GM19463 (cell line): ENCODE results near the gene PTPN6.

Source experiments
- ATAC-seq: cut with Tn5 transposase; IDR thresholded peaks from one replicate; pipeline ENCODE4 v1.9.1; 2021; ENCODE audit warnings: mild to moderate bottlenecking, moderate library complexity; ENCODE audit not compliant: unreplicated experiment

The PTPN6 gene

DNA sequence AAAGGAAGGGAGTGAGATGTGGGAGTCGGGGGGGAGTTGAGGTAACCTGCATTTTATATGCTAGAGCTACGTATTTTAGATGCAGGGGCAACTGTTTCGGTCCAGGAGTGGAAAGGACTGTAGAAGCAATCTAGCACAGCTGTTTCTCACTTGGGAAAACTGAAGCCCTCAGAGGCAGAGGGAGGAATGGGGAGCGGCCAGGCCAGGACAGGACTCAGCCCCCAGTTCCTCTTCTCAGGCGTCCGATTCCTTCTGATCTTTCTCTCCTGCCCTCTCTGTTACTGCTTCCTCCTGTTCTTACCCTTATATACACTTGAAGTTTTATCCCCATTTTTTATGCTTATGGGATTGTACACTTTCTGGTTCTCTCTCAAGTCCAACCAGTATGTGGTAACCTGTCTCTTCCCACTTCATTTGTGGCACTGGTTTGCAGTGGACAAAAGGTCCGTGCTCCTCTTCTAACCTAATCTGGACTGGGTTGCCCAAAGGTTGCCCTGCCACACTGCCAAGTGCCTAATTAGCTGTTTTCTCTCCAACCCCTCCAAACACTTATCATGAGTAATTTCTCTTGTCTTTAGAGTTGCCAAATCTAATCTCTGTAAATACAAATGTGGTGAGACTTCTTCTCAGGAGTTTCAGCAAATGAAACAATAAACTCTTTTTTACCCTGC, 50.9 kb downstream of the PTPN6 start:
- no peak for ATAC-seq

DNA sequence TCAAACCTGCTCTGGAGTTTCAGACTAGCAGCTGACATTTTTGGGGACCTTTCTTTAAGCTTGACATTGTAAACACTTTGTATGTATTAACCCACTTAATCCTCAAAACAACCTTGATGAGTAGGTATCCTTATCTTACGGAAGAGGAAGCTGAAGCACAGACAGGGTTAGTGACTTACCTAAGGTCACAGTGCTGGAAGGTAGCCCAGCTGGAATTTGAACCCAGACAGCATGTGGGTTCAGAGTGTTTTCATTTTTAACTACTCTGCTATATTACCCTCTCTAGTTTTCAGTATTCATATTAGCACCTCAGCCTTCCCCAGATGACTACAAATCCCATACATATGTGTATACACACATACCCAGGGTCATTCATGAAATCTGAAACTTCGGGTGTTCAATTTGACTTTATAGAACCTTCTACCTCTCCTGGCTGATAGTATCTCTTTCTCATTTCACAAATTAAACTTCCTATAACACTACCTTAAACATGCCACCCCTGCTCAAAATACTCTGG, 53.2 kb downstream of the PTPN6 start:
- ATAC-seq = no peak

DNA sequence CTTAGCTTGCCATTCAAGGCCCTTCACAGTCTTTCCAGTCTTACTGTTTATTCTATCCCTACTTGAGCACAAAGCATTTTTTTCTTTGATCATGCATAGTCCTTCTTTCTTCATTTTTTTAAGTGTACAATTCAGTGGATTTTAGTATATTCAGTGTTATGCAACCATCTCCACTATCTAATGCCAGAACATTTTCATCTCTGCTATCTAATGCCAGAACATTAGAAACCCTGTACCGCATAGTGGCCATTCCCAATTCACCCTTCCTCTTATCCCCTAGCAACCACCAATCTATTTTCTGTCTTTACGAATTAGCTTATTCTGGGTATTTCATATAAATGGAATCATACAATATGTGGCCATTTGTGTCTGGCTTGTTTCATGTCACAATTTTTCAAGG, 53.7 kb downstream of the PTPN6 start:
- no peak for ATAC-seq

DNA sequence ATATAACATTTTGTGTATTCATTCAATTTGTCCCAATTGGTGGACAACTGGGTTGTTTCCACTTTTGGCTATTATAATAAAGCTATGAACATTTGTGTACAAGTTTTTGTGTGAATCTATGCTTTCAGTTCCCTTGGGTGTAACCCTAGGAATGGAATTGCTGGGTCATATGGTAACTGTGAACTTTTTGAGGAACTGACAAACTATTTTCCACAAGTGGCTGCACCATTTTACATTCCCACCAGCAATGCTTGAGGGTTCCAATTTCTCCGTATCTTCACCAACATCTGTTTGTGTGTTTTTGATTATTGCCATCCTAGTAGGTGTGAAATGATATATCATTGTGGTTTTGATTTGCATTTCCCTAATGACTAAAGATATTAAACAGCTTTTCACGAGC, 54.2 kb downstream of the PTPN6 start:
- no peak for ATAC-seq

DNA sequence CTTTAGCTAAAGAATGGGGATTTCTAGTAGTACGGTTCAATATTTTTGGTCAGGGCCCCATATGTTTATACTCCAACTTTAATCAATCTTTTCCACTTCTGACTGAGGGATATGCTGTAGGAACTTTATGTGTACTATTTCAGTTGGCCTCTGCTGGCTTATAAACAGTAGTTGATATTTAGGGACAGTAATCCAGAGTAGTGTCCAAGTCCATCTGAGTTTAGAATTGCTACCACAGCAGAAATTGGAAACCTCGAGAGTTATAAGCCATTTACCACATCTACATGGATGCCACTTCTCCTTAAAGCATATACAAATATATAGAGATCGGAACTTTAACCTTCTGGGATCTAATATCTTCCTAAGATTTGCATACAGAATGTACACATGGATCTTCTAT, 55.5 kb downstream of the PTPN6 start:
- ATAC-seq = no peak

DNA sequence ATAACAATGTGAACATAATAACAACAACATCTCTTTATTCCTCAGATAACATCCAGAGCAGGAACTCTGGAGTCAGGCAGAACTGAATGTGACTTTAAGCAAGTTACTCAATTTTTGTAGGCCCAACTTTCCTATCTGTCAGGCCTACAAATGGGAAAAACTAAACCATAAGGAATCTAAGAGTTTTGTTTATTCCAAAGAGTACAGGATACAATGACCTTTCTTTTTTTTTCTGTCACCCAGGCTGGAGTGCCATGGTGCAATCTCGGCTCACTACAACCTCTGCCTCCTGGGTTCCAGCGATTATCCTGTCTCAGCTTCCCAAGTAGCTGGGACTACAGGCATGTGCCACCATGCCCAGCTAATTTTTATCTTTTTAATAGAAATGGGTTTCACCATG, 57.7 kb downstream of the PTPN6 start:
- ATAC-seq = no peak

DNA sequence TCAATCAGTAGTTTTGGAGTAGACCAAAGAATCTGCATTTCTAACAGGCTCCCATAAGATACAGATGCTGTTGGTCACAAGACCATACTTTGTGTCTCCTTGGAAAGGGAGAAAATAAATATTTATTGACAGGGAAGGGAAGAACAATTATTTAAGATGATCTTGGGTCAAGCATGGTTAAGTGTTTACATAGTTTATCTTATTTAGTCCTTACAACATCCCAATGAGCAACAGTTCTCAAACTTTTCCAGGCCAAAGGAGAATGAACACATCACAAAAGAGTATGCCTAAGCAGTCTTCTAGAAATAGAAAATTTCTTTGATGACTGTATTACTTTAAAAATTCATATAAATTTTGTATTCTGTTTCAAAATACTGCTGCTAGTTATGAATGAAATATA, 58.4 kb downstream of the PTPN6 start:
- ATAC-seq = no peak
